Endothelial cell of umbilical vein (primary cell): ENCODE results near the gene UBE2F. TPM values are rescaled to one million over a fixed set of nuclear protein-coding genes. Genes with fewer than 3 reads are reported as not detected.

ENCODE experiments used
- BruUV-seq: library from RNA; stranded (reverse); fragments of 400-500 nt; replicated peaks from 2 replicates; lab custom pipeline; 2021; lab: Mats Ljungman, UMichigan
- CTCF ChIA-PET: fragments of 300-600, 350-600 bp; sonication (Branson Sonifier 250); formaldehyde crosslinking; loops from one replicate; lab custom pipeline; 2021; ENCODE audit warnings: antibody characterized with exemption, inconsistent platforms; lab: Charles Lee
- POLR2A ChIA-PET: fragments of 300-600, 350-600 bp; sonication (Branson Sonifier 250); formaldehyde crosslinking; loops from one replicate; lab custom pipeline; 2021; ENCODE audit warnings: antibody characterized with exemption, inconsistent platforms; lab: Charles Lee
- DNase-seq: peaks from one replicate; pipeline ENCODE4 v3.0.0-alpha.2; 2011; ENCODE audit warnings: low read depth, low spot score
- FAIRE-seq: peaks from 2 replicates; lab custom pipeline; 2011; peaks lifted over from hg19 to GRCh38; lab: Jason Lieb, UNC
- H2AFZ ChIP-seq: 2 replicates; pipeline ENCODE4 v1.6.0; 2012; ENCODE audit warnings: low read depth, low read length, control low read depth, inconsistent platforms
- H3K27ac ChIP-seq: 2 replicates; pipeline ENCODE4 v1.5.1; 2011; ENCODE audit warnings: low read depth, mild to moderate bottlenecking, control low read depth, low read length, moderate library complexity; ENCODE audit not compliant: insufficient read depth
- H3K27me3 ChIP-seq, 2 experiments: 2 replicates each; pipeline versions ENCODE4 v1.6.0 to v1.6.1; 2011; ENCODE audit warnings: low read length in 2 of 2, mixed read lengths in 1 of 2; ENCODE audit not compliant: control insufficient read depth in 2 of 2, insufficient read depth in 2 of 2
- H3K36me3 ChIP-seq, 2 experiments: 2 replicates in 1 of 2; 3 replicates in 1 of 2; pipeline ENCODE4 v1.5.1; 2011; ENCODE audit warnings: low read length in 2 of 2, mild to moderate bottlenecking in 1 of 2, moderate library complexity in 1 of 2; ENCODE audit not compliant: control insufficient read depth in 2 of 2, insufficient read depth in 2 of 2; ENCODE audit errors: extremely low read depth in 1 of 2
- H3K4me1 ChIP-seq: 3 replicates; pipeline ENCODE4 v1.5.1; 2011; ENCODE audit warnings: mild to moderate bottlenecking, low read length; ENCODE audit not compliant: control insufficient read depth, insufficient read depth; ENCODE audit errors: extremely low read depth
- H3K4me2 ChIP-seq: 2 replicates; pipeline ENCODE4 v1.6.1; 2011; ENCODE audit warnings: low read length, control low read depth, mixed read lengths; ENCODE audit not compliant: insufficient read depth
- H3K4me3 ChIP-seq, 3 experiments: fragments of 200-600 bp in 1 of 3; sonication (generic), shearing (Covaris generic) in 1 of 3; replicated peaks in 1 of 3; 2 replicates each; pipeline ENCODE4 v1.5.1; 2011 to 2016; ENCODE audit warnings: control low read depth in 3 of 3, low read length in 3 of 3, mild to moderate bottlenecking in 2 of 3, inconsistent platforms in 1 of 3, low read depth in 1 of 3, moderate library complexity in 1 of 3; ENCODE audit not compliant: insufficient read depth in 1 of 3
- H3K79me2 ChIP-seq: 2 replicates; pipeline ENCODE4 v1.6.0; 2012; ENCODE audit warnings: low read length, inconsistent platforms; ENCODE audit not compliant: control insufficient read depth, insufficient read depth
- H3K9ac ChIP-seq: replicated peaks from 2 replicates; pipeline ENCODE3; 2011; ENCODE audit warnings: low read length, control low read depth; ENCODE audit not compliant: insufficient read depth; ENCODE audit errors: extremely low read depth
- H3K9me1 ChIP-seq: replicated peaks from 3 replicates; pipeline ENCODE4 v1.6.0; 2011; ENCODE audit warnings: mild to moderate bottlenecking, low read length; ENCODE audit not compliant: control insufficient read depth, insufficient read depth; ENCODE audit errors: extremely low read depth
- H3K9me3 ChIP-seq: replicated peaks from 2 replicates; pipeline ENCODE4 v1.5.1; 2012; ENCODE audit warnings: low read length, inconsistent platforms; ENCODE audit not compliant: control insufficient read depth, insufficient read depth
- H4K20me1 ChIP-seq: replicated peaks from 2 replicates; pipeline ENCODE3; 2011; ENCODE audit warnings: mild to moderate bottlenecking, low read length; ENCODE audit not compliant: control insufficient read depth, insufficient read depth; ENCODE audit errors: extremely low read depth
- CTCF ChIP-seq, 2 donors: IDR thresholded peaks; 1 replicate in 1 of 2; 2 replicates in 1 of 2; pipeline ENCODE4 v1.5.1; 2011; ENCODE audit warnings: low read length in 2 of 2, mild to moderate bottlenecking in 2 of 2, moderate library complexity in 2 of 2, control low read depth in 1 of 2, inconsistent platforms in 1 of 2, low read depth in 1 of 2; ENCODE audit not compliant: insufficient read depth in 1 of 2; ENCODE audit errors: extremely low read depth in 1 of 2
- EZH2 ChIP-seq: IDR thresholded peaks from 2 replicates; pipeline ENCODE4 v1.6.1; 2012; ENCODE audit warnings: borderline replicate concordance, low read depth, mild to moderate bottlenecking, moderate library complexity, low read length, inconsistent platforms; ENCODE audit not compliant: severe bottlenecking
- FOS ChIP-seq: IDR thresholded peaks from 2 replicates; pipeline ENCODE4 v1.6.1; 2011; ENCODE audit warnings: mild to moderate bottlenecking, low read length, moderate library complexity, borderline replicate concordance; ENCODE audit not compliant: insufficient read depth
- GATA2 ChIP-seq: IDR thresholded peaks from 2 replicates; pipeline ENCODE4 v1.7.0; 2011; ENCODE audit warnings: low read depth, mild to moderate bottlenecking, moderate library complexity, mixed read lengths, low read length; ENCODE audit not compliant: insufficient read length, insufficient read depth
- JUN ChIP-seq: IDR thresholded peaks from 2 replicates; pipeline ENCODE4 v1.6.1; 2011; ENCODE audit warnings: borderline replicate concordance, low read depth; ENCODE audit not compliant: insufficient read length, insufficient read depth
- MAX ChIP-seq: IDR thresholded peaks from 2 replicates; pipeline ENCODE4 v1.6.1; 2011; ENCODE audit not compliant: insufficient read depth, insufficient read length
- MYC ChIP-seq: IDR thresholded peaks from one replicate; pipeline ENCODE4 v1.6.1; 2011; ENCODE audit warnings: mild to moderate bottlenecking, low read depth, low read length
- POLR2A ChIP-seq: IDR thresholded peaks from 2 replicates; pipeline ENCODE4 v1.6.1; 2012; ENCODE audit warnings: low read depth, mild to moderate bottlenecking, control low read depth, low read length
- POLR2AphosphoS5 ChIP-seq: IDR thresholded peaks from 2 replicates; pipeline ENCODE4 v1.6.1; 2012; ENCODE audit warnings: low read depth, mild to moderate bottlenecking, control low read depth, low read length, moderate library complexity; ENCODE audit not compliant: insufficient read depth
- dilution Hi-C: fragments of 300-500 bp; cut with MboI; formaldehyde crosslinking; loops from one replicate; pipeline ENCODE4 v1.15.0; 2019; ENCODE audit warnings: low sequenced_read_pairs; ENCODE audit not compliant: extremely low pct_ligation_motif_present
- intact Hi-C: fragments of 100-400 bp; cut with micrococcal nuclease; formaldehyde crosslinking; loops from one replicate; pipeline ENCODE4 v1.10.0; 2022
- polyA plus RNA-seq, 4 experiments: library from polyadenylated mRNA; depleted of rRNA in 3 of 4; stranded (reverse) in 3 of 4; unstranded in 1 of 4; fragments of >200 nt; gene quantifications; 2 replicates each; pipeline versions ENCODE4 v1.2.1 to v1.2.3, GENCODE V29; 2011 to 2012; ENCODE audit warnings: missing spikeins in 1 of 4
- total RNA-seq: library from RNA; stranded (reverse); gene quantifications from 2 replicates; pipeline ENCODE4 v1.2.3, GENCODE V29; 2021

The UBE2F gene
- total and polyA plus RNA-seq, 2 donors (not counting 3 experiments of a cell fraction or from before 2014, with no cell fraction given), result 42.3 to 45.6 TPM

GRCh38 chr2:238045575-238045974 is 78.8 kb downstream of the UBE2F start:
- H3K4me3 ChIP-seq, result no peak overlapping the region
- POLR2A ChIA-PET, result no interaction called here
- H3K9me3 ChIP-seq, result no peaks in the 10 kb centered on the region
- H3K4me1 ChIP-seq, result no peaks in the 10 kb centered on the region
- TF ChIP-seq JUN (no peak), EZH2 (no peak), POLR2A (no peak), MYC (no peak), GATA2 (no peak), MAX (no peak), CTCF (IDR thresholded peaks at IDR 0.05; ENCODE audit: extremely low read depth in 1 of 2, insufficient read depth in 1 of 2, low read depth in 1 of 2, low read length in 2 of 2) (no peak), POLR2AphosphoS5 (no peak), FOS (no peak)
- no peaks in the 10 kb centered on the region for H3K9me1 ChIP-seq
- H3K27ac ChIP-seq, result no peak overlapping the region
- intact Hi-C loops, result no loop called here
- dilution Hi-C loops, result no loop called here
- H4K20me1 ChIP-seq, result no peaks in the 10 kb centered on the region
- H3K79me2 ChIP-seq, result no peaks in the 10 kb centered on the region
- H3K27me3 ChIP-seq, result no peaks in the 10 kb centered on the region
- DNase-seq (no peak), FAIRE-seq (no peak)
- no peak overlapping the region for H3K9ac ChIP-seq
- peaks cover 0 to 9% of the 10 kb centered on the region in 2 experiments for H3K36me3 ChIP-seq
- no peak overlapping the region for H2AFZ ChIP-seq
- no peak overlapping the region for H3K4me2 ChIP-seq
- BruUV-seq, result no TSS peak
- CTCF ChIA-PET, result no interaction called here
